T47D (cell line): Measurements from ENCODE around the gene RRP1.
"Not testable (repeated sequence)": the region's sequence is repeated elsewhere in the genome, so short reads cannot be mapped to it uniquely, and the experiment has no call there.

Experiments
- DNase-seq, 2 experiments: peaks; one replicate each; pipeline versions ENCODE4 v3.0.0 to v3.0.0-alpha.2; 2011 to 2012; ENCODE audit warnings: low read depth in 1 of 2, low spot score in 1 of 2
- JUND ChIP-seq: IDR thresholded peaks from 2 replicates; pipeline ENCODE4 v1.6.1; 2012; ENCODE audit warnings: low read depth
- in situ Hi-C: cut with HindIII; loops from 2 replicates; pipeline ENCODE4 v1.10.0; 2016; ENCODE audit warnings: low sequenced_read_pairs, low pct_unique_long_range_greater_than_20kb

RRP1 gene

DNA sequence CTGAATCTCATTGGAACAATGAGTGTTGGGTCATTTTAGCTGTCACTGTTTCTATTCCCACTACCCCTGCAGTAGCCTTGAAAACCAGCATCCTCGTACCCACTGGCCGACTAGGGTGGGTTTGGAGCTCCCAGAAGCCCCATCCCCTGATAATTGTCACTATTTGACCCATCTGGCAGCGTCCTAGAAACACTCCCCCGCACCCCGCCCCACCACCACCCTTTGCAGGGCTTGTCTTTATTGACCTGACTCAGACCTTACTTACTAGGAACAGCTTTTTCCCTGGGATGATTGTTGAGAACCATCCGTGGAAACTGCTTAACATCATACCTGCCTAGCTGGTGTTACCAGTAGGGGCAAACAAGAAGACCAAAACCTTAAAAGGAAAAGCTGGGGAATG lies 47.2 kb downstream of the RRP1 start:
- no peak for TF ChIP-seq JUND
- no peak for DNase-seq
- in situ Hi-C loops: no loop called here

DNA sequence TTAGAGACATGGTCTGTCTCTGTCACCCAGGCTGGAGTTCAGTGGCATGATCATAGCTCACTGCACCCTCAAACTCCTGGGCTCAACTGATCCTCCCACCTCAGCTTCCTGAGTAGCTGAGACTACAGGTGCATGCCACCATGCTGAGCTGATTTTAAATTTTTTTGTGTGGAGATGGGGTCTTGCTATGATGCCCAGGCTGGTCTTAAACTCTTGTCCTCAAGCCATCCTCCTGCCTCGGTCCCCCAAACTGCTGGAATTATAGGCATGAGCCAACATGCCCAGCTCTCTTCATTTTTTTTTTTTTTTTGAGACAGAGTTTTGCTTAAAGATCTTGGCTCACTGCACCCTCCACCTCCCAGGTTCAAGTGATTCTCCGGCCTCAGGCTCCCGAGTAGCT lies 50.9 kb downstream of the RRP1 start:
- DNase-seq: no peak
- no peak for TF ChIP-seq JUND
- in situ Hi-C loops: no loop called here

DNA sequence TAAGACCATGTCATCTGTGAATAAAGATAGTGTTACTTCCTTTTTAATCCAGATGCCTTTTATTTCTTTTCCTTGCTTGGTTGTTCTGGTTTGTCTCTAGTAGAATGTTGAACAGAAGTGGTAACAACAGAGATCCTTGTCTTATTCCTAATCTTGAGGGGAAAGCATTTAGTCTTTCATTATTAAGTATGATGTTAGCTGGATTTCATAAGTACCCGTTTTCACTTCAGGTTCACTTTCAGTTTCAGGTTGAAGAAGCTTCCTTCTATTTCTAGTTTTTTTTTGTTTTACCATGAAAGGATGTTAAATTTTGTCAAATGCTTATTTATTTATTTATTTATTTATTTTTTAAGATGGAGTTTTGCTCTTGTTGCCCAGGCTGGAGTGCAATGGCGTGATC lies 53.4 kb downstream of the RRP1 start:
- in situ Hi-C loops: no loop called here
- no peak for TF ChIP-seq JUND
- no peak for DNase-seq

GRCh38 chr21:43844906-43845305 lies 55.5 kb downstream of the RRP1 start:
- in situ Hi-C loops, DNase-seq: not testable (repeated sequence)

DNA sequence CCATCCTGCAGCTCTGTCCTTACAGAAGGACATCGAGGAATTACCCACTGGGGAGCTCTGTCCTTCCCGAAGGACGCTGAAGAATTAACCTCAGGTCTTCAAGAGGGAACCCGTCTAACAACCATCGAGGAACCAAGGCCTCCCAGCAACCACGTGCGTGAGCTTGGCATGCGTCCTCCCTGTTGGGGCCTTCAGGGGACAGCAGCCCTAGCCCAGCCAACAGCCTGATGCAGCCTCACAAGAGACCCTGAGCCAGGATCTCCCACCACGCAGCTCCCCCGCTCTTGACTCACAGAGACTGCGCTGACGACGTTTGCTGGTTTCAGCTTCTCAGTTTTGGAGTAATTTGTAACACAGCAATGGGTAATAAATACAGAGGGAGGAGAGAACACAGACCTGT lies 56.0 kb downstream of the RRP1 start:
- no peak for TF ChIP-seq JUND

DNA sequence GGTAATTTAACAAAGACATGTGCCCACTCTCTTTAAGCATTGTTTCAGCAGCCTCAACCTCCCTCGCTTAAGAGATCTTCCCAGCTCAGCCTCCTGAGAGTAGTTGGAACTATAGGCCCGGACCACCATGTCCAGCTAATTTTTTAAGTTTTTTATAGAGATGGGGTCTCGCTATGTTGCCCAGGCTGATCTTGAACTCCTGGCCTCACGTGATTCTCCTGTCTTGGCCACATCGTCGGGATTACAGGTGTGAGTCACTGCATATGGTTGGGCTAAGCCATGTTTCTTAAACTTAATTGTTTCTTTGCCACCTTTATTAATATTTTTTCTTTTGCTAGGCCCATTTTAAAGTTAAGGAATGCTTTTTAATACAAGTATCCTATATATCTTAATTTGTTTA lies 57.1 kb downstream of the RRP1 start:
- no peak for DNase-seq
- in situ Hi-C loops: no loop called here
- no peak for TF ChIP-seq JUND

More for the DNA sequence above, 56.0 kb downstream of the RRP1 start:
- DNase-seq: no peak
- in situ Hi-C loops: no loop called here

- TF ChIP-seq JUND: no peak
- no peak for DNase-seq
- in situ Hi-C loops: no loop called here
These were observed 57.9 kb downstream of the RRP1 start for GRCh38 chr21:43847301-43847700.

DNA sequence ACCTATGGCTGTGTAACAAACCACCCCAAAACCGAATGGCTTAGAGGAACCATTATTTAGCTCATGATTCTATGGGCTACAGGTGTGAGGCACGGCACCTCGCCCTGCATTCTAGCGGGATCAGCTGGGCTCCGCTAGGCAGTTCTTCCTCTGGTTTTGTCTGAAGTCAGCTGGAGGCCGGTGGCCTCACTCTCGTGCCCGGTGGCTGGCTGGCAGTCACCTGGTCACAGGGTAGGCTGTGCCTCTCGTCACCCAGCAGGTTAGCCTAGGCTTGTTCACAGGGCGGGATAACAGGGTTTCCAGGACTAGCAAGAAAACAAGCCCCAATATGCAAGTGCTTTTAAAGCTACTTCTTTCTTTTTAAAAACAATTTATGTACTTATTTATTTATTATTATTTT lies 59.4 kb downstream of the RRP1 start:
- in situ Hi-C loops: no loop called here
- DNase-seq: no peak
- TF ChIP-seq JUND: no peak

GRCh38 chr21:43849532-43850299 lies 60.3 kb downstream of the RRP1 start:
- TF ChIP-seq JUND: no peak
- in situ Hi-C loops: no loop called here
- no peak for DNase-seq

DNA sequence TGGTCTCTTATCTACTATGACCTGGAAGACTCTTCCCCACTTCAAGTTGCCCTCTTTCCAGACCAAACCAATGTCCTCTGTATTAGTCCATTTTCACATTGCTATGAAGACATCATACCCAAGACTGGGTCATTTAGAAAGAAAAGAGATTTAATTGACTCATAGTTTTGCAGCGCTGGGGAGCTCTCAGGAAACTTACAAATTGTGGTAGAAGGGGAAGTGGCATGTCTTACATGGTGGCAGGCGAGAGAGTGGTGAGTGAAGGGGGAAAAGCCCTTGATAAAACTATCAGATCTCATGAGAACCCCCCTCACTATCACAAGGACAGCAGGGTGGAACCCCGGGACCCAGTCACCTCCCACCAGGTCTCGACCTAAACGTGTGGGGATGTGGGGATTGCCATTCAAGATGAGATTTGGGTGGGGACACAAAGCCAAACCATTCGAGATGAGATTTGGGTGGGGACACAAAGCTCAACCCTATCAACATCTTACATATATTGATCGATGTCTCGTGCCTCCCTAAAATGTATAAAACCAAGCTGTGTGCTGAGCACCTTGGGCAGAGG lies 61.4 kb downstream of the RRP1 start:
- in situ Hi-C loops: no loop called here
- DNase-seq: no peak
- TF ChIP-seq JUND: no peak

- in situ Hi-C loops: no loop called here
- no peak for DNase-seq
- TF ChIP-seq JUND: no peak
These were observed 62.2 kb downstream of the RRP1 start for GRCh38 chr21:43851593-43851992.

DNA sequence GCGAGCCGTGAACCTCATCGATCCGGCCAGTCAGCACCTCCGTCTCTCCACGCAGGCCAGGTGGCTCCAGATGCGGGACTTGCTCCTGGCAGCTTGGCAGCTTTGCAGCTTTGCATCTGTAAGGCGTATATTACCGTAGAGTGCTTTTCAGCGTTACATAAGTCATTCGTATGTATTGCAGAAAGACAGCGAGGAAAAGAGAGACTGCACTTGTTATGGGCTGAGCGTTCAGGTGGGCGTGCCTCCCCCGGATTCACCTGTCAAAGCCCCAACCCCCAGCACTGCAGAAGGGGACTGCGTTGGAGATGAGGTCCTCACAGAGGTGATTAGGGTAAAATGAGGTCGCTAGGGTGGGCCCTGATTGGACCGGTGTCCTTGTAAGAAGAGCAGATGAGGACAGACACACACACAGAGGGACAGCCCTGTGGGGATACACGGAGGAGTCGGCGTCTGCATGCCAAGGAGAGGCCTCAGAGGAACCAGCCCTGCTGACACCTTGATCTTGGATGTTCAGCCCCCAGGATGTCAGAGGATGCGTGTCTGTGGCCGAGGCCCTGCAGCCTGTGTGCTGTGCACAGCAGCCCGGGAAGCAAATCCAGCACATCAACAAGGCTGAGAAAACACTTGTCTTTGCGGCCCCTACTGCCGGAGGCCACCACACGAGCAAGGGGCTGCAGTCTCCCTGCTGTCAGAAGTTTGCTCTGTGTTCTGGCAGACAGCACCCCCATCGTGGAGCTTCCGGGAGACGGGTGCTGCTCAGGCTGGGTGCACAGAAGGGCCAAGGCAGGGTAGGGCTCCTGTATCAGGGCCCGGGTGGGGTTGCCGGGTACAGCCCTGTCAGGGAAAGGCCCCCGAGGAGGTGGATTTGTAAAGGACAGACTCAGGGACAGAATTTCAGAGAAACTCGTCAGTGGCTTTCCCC lies 64.7 kb downstream of the RRP1 start:
- no peak for DNase-seq
- no peak for TF ChIP-seq JUND
- in situ Hi-C loops: no loop called here
